GM15510 (cell line): ENCODE data around the gene DHX8.
A peak's percentile ranks its signal among the peaks of the same experiment; 100 is the strongest.

Source experiments
- POLR2A ChIP-seq: IDR thresholded peaks from 3 replicates; pipeline ENCODE4 v1.6.1; 2011; ENCODE audit warnings: borderline replicate concordance; ENCODE audit not compliant: insufficient read length; ENCODE audit errors: extremely low read depth

DHX8 gene

GRCh38 chr17:43533699-43534098, 49.9 kb downstream of the DHX8 start:
- TF ChIP-seq POLR2A, result no peak

- no peak for TF ChIP-seq POLR2A
Measured at GRCh38 chr17:43534909-43535308, 51.1 kb downstream of the DHX8 start.

GRCh38 chr17:43536236-43536992, 52.6 kb downstream of the DHX8 start:
- TF ChIP-seq POLR2A, result no peak

GRCh38 chr17:43540821-43541674, 57.3 kb downstream of the DHX8 start:
- no peak for TF ChIP-seq POLR2A

- TF ChIP-seq POLR2A, result no peak
Measured at GRCh38 chr17:43542859-43543258, 59.1 kb downstream of the DHX8 start.

GRCh38 chr17:43543300-43543699, 59.5 kb downstream of the DHX8 start:
- no peak for TF ChIP-seq POLR2A

GRCh38 chr17:43543771-43544575, 60.2 kb downstream of the DHX8 start:
- TF ChIP-seq POLR2A, result no peak

GRCh38 chr17:43545383-43545632, 61.5 kb downstream of the DHX8 start:
- peak; percentile 21 for TF ChIP-seq POLR2A

GRCh38 chr17:43546319-43547188, 62.8 kb downstream of the DHX8 start, which contains the start of gene ETV4:
Gene ETV4 (minus strand): TSS chr17:43546340. CDS start chr17:43545617, 723 bp downstream.
- TF ChIP-seq POLR2A, result no peak

GRCh38 chr17:43547189-43547550, 63.4 kb downstream of the DHX8 start:
- no peak for TF ChIP-seq POLR2A

- no peak for TF ChIP-seq POLR2A
Measured at GRCh38 chr17:43547659-43548256, 64.0 kb downstream of the DHX8 start.

GRCh38 chr17:43548689-43549379, 65.1 kb downstream of the DHX8 start:
- no peak for TF ChIP-seq POLR2A

- no peak for TF ChIP-seq POLR2A
Measured at GRCh38 chr17:43549496-43549895, 65.7 kb downstream of the DHX8 start.
